GM19455 (cell line): ENCODE results near the gene SAMD11.

Experiments
- ATAC-seq: cut with Tn5 transposase; IDR thresholded peaks from one replicate; pipeline ENCODE4 v1.9.1; 2021; ENCODE audit not compliant: unreplicated experiment

The SAMD11 gene

GRCh38 chr1:932173-932510 is 8.4 kb downstream of the SAMD11 start:
- ATAC-seq = no peak

DNA sequence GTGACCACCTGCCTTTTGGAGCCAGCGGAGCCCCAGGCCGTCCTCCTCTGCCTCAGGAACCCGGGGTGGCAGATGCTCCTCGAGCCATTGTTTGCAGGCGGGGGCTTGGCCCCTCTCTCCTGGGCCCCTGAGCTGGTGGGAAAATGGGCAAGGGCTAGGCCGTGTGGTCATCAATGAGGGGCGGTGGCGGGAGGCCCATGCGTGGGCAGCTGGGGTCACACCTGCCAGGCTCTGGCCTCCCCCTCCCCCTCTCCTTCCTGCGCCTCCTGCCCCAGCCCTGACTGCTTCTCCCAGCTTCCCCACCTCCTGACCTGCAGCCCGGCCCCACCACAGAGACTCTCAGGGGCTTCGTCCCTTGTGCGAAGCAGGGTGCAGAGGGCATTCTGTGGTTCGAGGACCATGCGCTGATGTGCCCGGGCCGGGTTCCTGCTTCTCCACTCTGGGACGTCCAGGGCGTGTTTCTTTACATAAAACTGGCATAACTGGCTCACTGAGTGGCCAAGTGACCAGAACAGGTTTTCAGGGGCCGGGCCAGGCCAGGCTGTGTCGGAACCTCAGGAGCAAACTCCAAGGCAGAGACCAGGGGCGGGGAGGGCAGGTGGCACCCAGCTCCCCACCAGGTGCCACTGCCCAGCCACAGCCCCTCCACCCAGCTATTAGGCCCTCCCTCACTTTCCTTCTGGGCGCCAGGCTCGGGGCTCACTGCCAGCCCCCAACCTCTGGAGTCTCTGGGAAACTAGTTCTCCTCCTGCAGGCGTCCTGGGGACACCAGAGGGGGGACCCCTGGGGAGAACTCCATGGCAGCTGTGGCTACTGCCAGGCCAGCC is 9.3 kb downstream of the SAMD11 start:
- no peak for ATAC-seq

- ATAC-seq = no peak
Measured at GRCh38 chr1:933603-933940, 9.8 kb downstream of the SAMD11 start.

DNA sequence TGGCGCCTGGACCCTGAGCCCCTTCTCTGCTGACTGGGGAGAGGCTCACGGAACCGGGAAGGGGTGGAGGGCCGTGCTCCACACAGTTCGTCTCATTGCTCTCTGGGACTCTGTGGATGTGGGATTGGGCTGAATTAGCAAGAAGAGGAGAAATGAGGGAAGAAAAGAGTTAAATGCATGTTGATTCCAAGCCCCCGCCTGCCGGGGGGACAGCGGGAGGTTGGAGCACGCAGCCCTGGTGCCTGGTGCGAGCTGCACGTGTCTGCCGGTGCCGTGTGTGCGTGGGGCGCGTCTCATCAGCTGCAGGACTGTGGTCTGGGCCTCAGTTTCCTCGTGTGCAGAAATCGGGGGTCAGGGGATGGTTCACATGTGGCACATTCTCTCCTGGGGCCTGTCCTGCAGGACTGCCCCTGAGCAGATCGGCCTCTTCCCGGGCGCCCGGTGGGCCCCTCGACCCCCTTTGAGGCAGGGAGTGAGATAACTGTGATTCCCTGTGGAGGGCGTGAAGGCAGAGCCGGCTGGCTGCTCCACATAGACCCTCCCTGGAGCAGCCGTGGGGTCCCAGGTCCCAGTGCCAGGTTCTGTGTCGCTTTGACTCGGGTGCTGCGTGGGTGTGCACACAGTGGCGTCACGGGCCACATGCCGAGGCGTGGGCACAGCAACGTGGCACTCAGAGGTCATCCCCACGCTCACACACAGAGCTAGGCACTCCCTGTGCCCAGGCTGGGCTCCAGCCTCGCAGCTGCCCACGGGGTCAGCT is 11.4 kb downstream of the SAMD11 start:
- no peak for ATAC-seq

- ATAC-seq = no peak
Measured at GRCh38 chr1:935751-936231, 12.1 kb downstream of the SAMD11 start.

- no peak for ATAC-seq
Measured at GRCh38 chr1:936348-937264, 12.9 kb downstream of the SAMD11 start.

DNA sequence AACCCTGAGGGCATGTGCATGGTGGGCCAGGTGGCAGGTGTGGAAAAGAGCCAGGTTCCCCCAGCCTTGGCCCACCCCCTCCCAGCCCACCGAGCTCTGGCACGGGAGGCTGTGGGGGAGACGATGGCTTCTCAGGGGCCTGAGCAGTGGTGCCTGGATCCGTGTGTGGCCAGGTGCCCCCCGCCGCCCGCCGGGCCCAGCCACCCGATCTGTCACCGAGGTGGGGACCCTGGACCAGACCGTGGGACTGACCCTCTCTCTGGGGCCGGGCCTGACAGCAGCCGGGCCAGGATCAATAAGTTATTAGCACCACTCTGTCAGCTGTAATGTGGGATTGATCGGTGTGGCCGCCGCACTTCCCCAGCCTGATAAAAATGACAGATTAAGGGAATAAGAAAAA is 13.8 kb downstream of the SAMD11 start:
- no peak for ATAC-seq

DNA sequence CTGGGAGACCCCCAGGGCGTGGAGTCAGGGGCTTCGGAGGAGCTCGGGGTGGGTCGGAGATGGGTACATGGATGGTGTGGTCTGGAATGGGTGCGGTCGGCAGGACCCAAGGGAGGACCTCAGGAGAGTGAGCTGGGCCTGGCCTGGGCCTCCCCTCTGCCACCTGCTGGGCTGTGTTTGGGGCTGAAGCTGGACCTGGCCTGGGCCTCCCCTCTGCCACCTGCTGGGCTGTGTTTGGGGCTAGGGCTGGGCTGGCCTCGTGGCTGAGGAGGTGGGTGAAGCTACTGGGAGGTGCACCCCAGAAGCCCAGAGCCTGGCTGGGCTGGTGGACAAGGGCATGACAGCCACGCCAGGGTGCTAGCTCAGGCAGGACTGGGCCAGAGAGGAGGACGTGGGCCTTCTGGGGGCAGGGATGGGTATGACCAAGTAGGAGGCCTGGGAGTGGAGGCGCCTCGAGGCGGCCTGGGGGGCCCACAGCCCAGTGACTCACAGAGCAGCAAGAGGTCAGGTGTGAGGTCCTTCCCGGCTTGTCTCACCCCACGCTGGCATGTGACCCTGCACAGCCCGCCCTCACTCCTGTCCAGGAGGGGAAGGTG is 14.5 kb downstream of the SAMD11 start:
- no peak for ATAC-seq

DNA sequence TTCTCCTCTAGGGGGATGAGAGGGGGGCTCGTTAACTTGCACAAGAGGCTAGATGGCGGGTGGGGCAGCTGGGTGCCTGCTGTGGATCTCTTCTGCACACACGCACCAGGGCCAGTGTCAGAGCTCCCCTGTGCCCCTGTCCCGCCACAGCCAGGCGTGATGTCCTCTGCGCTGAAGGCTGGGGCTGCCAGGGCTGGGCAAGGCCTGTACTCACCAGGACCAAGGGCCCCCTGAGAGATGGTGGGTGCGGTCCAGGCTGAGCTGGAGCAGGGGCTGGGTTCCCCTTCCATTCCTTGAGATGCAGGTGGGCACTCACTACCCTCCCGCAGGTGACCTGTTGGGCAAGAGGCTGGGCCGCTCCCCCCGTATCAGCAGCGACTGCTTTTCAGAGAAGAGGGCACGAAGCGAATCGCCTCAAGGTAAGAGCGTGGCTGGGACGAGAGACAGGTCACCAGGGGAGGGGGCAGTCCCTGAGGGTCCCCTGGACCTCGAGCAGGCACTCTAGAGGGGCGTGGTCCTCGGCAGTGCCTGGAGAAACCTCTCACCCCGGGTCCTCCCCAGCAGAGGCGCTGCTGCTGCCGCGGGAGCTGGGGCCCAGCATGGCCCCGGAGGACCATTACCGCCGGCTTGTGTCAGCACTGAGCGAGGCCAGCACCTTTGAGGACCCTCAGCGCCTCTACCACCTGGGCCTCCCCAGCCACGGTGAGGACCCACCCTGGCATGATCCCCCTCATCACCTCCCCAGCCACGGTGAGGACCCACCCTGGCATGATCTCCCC is 15.2 kb downstream of the SAMD11 start:
- ATAC-seq = no peak

- no peak for ATAC-seq
Measured at GRCh38 chr1:939511-940106, 15.9 kb downstream of the SAMD11 start.

- ATAC-seq = no peak
Measured at GRCh38 chr1:940107-941014, 16.6 kb downstream of the SAMD11 start.

- no peak for ATAC-seq
Measured at GRCh38 chr1:941015-941587, 17.4 kb downstream of the SAMD11 start.

DNA sequence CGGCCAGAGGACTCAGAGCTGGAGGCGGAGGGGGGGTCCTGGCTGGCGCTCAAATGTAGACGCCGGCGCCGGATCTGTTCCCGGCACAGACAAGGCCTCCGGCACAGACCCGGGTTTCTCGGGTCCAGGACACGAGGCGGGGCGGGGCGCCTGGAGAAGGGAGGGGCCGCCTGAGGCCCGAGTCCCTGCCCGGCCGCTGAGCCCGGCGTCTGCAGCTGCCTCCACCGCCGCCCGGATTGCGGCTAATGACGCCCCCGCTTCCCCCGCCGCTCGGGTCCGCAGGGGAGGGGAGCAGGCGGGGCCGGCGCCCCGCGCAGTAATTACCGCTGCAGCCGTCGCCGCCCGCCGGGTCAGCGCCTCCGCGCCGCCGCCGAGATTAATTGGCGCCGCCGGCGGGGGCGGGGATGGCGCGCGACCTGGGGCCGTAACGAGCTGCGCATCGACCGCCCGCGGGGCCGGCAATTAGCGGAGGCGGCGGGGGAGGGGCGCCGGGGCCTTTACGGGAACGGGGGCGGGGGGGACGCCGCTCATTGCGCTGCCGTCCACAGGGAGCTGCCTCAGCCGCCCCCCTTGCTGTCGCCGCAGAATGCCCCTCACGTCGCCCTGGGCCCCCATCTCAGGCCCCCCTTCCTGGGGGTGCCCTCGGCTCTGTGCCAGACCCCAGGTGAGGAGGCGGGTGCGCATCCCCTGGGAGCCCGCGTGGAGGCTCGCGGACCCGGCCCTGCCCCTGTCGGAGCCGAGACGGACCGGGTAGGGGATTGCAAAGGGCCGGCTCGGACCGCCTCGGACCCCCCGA is 18.1 kb downstream of the SAMD11 start:
- ATAC-seq = no peak

DNA sequence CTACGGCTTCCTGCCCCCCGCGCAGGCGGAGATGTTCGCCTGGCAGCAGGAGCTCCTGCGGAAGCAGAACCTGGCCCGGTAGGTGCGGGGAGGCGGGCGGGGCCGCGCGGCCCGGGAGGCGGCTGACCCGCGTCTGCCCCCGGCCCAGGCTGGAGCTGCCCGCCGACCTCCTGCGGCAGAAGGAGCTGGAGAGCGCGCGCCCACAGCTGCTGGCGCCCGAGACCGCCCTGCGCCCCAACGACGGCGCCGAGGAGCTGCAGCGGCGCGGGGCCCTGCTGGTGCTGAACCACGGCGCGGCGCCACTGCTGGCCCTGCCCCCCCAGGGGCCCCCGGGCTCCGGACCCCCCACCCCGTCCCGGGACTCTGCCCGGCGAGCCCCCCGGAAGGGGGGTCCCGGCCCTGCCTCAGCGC is 18.7 kb downstream of the SAMD11 start:
- no peak for ATAC-seq

DNA sequence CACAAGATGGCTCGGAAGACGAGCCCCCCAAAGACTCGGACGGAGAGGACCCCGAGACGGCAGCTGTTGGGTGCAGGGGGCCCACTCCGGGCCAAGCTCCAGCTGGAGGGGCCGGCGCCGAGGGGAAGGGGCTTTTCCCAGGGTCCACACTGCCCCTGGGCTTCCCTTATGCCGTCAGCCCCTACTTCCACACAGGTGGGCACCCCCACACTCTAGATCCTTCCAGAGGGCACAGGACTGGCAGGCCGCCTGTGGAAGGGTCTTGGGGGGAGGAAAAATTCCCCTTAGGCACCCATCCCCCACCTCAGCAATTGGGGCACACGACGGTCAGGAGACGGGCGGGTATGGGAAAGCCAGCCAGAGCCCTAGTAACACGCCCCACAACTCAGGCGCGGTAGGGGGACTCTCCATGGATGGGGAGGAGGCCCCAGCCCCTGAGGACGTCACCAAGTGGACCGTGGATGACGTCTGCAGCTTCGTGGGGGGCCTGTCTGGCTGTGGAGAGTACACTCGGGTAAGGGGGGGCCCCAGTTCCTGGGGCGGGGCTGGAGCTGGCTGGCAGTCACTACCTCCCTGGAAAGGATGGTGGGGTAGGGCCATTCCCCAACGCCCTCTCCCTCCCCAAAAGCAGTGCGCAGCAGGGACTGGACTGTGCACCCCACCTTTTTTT is 19.3 kb downstream of the SAMD11 start:
- ATAC-seq = no peak

- no peak for ATAC-seq
Measured at GRCh38 chr1:943545-944340, 20.0 kb downstream of the SAMD11 start.
